Hematopoietic multipotent progenitor cell treated with erythropoietin and hydrocortisone succinate and interleukin-3 and kit ligand, for 4 days (in vitro differentiated cells): ENCODE results near the gene USH2A.
"Not testable (repeated sequence)": the region's sequence is repeated elsewhere in the genome, so short reads cannot be mapped to it uniquely, and the experiment has no call there.

Experiments used
- DNase-seq: peaks from one replicate; pipeline ENCODE4 v3.0.0-alpha.2; 2015

USH2A gene

DNA sequence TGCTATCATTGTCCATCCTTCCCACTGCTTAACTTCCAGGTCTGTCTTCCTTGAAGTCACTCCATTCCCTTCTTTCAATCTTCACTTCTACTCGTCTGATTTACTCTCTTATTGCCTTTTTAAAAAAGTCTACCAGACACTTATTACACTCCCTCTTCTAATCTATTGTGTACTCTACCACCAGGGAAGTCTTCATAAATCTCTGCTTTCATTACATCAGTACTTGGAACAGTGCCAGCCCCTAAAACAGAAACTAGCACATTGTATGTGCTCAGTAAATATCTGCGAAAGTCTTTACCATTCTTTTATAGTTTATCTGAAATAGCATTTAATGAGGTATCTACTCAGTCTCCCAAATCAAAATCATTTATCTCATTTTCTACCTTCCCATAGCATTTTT, 236.4 kb downstream of the USH2A start:
- DNase-seq = no peak

DNA sequence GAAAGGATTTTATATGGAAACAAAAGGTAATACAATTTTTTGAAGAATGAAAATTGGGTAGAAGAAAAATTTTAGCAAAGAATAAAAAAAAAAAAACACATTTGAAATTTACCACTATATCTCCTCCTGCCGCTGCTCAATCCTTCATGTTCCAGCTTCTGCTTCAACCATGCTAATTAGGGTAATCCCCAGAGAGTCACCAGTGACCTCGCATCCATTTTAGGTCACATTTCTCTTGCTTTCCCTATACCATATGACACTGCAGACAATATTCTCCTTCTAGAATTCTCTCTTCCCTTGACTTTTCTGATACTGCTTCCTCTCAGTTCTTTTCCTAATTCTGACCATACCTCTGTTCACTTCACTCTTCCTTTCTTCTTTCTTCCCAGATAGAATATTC, 237.1 kb downstream of the USH2A start:
- DNase-seq = no peak

DNA sequence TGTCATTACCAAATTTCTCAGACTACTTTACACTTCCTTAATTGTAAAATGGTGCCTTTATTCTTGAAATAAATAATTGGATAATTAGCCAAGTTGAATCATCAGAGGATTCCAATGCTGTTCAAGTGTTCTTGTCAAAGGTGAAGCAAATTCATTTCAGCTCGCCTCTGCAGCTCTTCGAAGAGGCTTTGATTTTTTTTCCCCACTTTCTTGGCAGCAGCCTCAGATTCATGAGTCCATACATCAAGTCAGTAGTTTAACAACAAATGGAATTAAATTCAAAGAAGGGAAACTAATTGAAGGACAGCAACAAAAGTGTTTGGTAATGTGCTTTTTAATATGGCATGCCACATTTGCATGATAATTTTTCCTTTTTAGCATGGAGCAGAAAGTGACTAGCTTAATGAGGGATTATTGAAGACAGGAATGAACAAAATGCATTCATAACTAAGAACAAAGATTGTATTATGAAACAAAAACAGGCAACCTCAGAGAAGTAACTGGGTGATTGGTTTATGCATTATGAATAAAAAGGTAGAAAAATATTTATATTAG, 239.0 kb downstream of the USH2A start:
- no peak for DNase-seq

DNA sequence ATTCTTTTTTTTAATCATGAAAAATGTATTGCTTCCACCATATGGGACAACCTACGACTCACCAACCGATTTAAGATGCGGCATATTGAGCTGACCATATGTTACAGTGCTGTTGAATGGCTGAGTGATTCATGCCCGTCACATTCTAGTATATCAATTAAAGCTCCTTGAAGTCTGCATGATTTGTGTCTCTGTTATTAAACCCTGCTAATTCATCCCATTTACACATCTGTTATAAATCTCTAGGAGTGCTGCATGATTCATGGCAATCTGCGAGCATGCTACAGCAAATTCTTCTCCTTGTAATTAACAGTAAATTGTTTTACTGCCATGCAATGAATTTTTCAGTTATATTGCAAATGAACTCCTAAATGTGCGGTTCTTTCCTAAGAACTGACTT, 239.8 kb downstream of the USH2A start:
- no peak for DNase-seq

DNA sequence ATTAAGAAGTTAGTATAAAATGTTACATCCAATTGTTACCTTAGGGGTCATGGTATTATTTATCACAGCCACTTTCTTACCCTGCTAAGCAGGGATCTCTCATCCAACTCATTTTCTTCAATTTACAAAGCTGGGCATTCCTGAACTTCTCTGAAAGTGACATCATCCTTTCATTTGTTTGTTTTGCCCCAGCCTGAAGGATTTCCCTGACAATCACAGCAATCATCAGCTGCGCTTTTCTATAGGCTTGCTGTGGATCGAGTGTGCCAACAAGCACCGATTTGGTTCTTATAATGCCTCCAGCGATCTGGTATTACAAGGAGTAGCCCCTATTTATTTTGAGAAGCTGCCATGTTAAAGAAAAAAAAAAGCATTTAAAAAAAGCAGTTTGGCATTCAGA, 240.2 kb downstream of the USH2A start:
- DNase-seq = no peak

DNA sequence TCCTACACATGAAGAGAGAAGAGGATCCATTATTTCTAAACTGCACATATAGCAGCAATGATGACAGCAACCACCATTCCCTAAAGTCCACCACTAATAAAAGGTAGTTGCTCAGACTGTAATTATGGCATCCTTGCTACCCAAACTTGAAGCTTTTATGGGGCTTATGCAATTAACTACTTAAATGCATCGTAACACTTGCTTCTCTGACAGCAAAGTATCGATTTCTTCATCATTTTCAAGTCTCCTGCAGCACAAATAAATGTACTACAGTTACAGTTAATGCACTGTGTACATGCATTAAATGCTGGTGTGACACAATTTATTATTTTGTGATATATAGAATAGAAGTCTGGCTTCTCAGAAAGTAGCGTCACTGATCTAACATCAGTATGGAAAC, 241.7 kb downstream of the USH2A start:
- no peak for DNase-seq

DNA sequence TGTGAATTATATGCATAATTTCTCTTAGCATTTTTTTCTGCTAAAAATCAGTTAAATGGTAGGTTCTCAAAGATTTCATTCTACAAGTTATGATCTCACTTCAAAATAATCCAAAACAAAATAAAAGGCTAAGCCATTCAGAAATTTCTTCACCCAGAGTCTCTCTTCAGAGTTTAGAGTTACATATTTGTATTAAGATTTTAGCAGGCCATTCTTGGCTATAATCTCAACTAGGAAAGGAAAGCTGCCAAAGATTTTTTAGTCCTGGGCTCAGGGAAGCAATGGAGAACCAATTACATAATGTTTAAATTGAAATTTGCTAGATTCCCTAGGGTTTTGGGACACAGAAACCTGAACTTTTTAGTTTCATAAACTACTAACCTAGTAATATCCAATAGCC, 245.0 kb downstream of the USH2A start:
- DNase-seq = no peak

DNA sequence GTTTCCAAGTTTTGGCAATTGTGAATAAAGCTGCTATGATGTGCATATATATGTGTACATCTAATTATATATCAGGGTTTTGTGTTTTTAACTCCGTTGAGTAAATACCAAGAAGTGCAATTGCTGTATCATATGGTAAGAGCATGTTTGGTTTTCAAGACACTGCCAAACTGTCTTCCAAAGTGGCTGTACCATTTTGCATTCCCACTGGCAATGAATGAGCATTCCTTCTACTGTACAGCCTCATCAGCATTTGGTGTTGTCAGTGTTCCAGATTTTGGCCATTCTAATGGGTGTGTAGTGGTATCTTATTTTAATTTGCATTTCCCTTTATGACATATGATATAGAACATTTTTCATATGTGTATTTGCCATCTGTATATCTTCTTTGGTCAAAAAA, 246.3 kb downstream of the USH2A start:
- DNase-seq = no peak

DNA sequence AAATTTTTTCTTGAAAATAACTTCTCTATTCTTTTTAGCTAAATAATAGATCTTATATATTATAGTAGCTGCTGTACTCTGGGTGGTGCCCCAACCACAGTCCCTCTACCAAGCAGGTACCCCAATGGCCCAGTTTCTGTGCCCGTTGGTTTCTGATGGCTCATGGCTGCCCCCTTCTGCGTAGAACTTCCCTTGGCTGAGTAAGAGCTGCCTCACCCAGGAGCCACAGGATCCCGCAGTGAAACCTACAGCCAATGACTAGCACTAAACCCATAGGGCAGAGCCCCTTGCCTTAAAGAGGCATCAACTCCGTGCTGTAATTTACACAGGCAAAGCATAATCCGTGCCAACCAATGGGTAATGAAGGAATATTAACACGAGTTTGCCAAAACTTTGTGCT, 247.5 kb downstream of the USH2A start:
- no peak for DNase-seq

DNA sequence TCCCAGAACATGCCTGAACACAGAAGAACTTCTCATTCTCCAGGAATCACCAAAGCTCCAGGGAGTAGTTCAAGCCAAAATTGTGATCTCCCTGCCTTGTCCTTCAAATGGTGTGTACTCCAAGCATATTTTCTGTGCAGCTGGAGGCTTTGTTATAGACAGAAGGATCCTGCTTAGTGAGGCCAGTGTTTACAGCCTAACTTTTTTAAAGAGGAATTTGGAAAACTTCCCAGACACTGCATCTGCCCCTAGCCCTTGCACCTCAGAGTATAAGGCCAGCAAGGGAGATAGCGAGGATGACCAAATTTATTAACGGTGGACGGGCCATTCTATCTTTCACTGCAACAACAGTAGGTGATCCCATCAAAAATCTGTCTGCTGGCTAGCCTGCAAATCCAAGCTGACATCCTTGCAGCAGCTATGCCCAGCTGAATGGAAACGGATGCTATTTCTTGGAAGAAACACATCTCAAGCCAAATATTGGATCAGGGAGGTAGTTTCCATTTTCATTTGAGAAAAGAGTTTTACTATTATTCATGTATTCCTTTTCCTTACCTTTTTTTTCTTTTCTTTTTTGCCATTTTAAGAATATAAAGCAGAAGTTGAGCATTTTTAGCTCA, 249.8 kb downstream of the USH2A start:
- no peak for DNase-seq

DNA sequence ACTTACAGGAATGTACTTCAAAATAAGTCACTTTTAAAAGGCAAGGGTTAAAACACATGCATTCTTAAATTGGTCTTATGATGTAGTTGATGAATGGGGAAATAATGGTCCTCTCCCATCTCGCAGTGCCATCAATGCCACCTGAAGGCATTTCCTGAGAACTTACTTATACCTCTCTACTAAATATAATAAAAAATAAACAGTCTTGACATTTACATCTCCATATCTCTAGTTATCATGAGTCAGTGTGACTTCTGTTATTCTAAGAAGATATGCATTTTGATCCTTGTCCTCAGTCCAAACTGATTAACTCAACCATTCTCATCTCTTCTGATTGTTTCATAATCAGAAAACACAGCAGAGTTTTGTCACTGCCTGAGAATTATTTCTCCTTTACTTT, 253.9 kb downstream of the USH2A start:
- DNase-seq = no peak

DNA sequence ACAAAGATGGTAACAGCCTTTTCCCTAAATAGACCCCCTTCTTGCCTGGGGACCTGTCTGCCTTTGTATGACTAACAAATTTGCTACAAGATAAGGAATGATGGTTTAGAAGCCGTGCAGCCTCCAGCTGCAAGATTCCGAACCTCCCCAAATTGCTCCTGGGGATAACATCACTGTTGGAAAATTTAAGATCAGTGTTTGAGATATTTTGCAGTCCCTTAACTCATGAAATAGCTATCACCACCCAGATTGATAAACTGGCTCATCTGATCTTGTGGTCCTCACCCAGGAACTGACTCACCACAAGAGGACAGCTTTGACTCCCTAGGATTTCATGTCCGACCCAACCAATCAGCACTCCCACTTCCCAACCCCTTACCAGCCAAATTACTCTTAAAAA, 254.7 kb downstream of the USH2A start:
- no peak for DNase-seq

DNA sequence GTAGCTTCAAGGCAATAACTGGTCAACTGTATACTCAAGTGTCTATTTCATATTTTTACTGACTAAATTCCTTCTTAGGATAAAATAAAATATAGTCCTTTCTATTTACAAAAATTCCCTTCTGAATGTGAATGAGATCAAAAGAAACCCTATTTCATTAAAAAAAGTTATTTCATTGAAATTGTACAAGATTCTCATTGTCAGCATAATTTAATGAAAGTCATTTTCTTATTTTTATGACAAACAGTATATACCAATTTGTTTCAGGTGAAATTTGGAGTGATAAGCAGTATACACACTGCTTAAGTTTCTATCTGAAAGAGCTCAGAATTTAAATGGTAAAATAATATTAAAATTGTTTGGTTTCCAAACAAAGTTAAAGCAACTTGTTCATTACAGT, 269.2 kb downstream of the USH2A start:
- DNase-seq = no peak

DNA sequence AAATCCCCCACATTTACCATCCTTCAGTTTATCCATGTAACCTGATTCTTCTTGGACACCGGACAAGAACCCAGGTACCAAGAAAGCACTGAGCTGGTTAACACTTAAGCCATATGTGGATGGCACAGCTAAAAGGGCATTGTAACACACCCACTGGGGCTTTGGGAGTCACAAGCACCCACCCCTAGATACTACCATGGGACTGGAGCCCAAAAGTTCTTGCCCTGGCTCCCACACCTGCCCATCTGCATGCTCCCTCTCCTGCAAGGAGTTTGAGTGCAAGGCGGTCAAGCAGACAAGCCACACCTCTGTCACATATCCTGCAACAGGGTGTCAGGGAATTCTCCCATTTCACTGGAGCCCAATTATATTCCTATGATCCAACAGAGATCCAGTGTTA, 270.1 kb downstream of the USH2A start:
- no peak for DNase-seq

DNA sequence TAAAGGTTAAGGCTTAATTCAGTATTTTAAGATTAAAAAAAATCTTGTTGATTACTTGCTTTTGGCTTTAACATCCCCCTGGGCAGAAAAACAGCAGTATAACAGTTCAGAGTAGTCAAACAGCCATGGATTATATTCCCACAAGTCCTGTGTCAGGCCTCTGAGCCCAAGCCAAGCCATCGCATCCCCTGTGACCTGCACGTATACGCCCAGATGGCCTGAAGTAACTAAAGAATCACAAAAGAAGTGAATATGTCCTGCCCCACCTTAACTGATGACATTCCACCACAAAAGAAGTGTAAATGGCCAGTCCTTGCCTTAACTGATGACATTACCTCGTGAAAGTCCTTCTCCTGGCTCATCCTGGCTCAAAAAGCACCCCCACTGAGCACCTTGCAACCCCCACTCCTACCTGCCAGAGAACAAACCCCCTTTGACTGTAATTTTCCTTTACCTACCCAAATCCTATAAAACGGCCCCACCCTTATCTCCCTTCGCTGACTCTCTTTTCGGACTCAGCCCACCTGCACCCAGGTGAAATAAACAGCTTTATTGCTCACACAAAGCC, 277.7 kb downstream of the USH2A start:
- DNase-seq = not testable (repeated sequence)

DNA sequence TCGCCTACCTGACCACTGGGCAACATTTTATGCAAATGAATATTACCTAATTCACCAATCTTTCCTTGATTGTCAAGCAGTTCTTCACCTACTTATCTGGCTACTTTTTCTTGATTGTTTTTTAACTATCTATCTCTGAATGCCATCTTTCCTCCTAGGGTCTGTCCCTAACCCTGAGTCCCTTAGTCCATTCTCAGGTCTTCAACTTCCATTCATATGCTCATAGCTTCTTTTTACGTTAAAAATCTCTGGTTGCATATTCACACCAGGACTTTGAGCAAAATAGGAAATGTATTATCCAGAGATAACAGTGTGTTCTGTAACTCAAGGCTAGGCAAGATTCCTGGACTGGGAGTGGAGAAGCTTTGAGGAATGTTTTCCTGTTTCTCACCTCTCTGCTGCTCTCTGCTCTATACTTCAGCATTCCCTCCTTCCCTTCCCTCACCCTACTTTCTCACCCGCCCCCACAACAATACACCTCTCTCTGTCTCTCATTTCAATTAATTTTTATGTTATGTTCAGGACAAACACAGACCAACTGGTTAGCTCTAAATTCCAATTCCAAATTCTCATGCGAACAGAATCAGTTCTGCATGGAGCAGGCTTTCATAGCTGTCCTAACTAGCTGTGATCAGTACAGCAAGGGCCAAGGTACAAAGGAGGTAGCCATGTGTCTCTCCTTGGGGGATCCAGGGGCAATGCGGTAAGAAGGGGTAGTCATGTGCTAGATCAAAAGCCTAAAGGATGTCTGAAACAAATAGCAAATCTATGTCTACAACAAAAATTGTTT, 278.4 kb downstream of the USH2A start:
- DNase-seq = no peak

DNA sequence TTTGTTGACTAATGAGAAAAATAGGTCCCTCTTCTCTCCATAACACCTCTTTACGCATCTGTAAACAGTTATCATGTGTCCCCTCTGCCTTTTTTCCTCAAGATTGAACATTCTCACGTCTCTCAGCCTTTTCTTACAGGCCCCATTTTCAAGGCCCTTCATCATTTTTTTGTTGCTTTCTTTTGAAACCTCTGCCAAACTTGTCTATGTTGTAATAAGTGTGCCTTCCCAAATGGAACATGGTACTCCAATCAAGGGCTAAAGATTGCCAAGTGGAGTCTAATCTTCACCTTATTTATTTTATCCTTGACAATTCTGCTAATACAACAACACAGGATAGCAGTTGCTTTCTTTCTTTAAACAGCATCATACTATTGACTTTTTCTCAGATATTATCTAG, 280.3 kb downstream of the USH2A start:
- no peak for DNase-seq

DNA sequence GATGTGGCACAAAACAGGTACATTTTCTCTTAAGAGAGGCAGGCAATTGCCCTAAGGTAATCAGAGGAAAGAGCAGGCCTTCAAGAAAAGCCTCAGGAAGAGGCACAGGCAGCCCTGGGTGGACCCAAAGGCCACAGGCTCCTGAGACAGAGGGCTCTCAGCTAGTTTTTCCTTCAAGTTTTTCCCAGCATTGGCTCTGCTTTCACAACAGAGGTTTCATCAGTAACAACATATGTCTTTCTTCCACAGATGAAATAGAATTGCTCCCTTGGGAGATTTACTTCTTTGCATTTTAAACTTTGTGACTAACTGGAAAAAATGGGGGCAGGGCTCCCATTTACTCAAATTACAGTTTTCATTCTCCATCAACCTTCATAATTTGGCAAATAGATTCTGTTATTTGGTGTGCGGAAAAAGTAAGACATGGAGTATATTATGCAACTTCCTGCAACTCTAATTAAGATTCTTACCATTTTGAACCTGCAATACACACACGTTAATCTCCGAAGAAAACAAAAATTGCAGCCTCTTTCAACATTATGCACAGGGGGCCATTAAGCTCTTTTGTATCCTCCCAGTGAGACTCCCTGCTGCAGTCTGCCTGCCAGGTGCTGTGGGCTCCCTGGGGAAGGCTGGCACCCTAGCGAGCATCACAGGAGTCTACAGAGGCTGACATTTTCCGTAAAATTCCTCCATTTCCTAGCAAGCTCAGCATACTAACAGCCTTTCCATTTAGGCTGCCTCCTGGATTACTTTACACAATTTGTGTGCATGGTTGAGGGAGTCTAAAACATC, 282.3 kb downstream of the USH2A start:
- DNase-seq = no peak

DNA sequence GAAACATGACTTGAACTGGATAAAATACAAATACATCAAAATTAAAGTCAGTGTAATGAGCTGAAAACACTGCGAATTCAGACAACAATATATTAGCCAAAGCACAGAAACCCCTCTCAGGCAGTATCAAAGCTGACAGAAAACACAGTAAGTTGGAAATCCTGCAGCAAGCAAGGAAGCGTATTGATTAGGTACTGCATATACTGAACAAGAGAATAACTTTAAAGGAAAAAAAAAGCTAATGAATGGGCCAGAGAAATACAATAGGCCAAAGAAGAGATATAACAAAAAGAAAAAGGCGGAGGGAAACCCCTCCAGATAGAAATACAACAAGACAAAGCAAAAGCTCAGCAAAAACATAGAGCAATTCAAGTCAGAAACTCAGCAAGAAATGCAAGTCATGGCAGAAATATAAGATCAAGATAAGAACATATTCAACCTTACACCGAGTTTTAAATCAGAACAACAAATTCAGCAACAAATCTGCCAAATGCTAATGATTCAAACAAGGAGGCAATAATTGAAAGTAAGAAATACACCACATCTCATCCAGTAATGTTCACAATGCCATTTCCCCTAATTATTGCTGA, 299.0 kb downstream of the USH2A start:
- DNase-seq = no peak

DNA sequence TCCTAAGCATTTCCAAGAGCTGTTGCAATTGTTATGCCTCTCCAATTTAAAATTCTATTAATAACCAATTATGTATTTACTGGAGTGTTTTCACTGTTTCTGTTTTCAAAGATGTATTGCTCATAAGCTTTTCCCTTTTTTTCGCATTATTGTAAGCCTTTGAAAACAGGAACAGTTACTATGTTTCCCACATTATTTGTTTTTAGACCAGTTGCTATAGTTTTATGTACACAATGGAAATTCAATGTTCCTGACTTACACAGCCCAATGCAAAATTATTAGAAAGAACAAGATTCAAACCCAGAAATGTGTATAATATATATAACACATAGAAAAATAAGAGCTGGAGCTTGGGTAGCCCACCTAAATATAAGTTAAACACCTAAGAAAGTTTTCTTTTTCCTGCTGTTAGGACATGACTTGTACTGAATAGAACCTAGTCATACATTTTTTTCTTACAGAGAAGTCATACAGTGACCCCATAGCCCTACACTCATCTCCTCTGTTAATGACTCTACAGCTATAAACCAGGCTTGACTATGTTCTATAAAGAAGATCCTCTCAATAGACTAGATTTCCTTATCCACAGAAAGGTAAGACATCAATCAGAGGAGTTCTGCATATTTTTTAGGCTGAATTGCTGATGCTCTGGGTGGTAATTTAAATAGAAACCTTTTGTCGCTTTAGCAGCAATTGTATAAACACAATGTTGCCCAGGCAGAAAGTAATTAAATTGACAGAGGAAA, 299.6 kb downstream of the USH2A start:
- DNase-seq = no peak

DNA sequence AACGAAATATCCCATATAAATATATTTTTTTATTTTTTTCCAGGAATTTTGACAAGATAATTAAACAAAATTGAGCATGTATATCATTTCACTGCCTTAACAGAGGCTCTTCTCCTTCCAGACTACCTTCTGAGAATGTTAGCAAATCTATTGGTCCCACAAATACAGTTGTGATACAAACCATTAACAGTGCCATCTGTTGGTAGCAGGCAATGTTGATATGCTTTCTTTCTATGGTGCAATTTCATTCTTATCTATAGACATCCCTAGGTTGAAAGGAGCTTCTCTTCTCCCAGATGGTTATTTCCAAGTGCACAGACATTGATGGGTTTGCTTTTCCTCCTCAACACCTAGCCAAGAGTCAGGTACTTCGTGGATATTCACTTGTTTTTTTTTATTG, 303.6 kb downstream of the USH2A start:
- DNase-seq = peak; percentile 50

DNA sequence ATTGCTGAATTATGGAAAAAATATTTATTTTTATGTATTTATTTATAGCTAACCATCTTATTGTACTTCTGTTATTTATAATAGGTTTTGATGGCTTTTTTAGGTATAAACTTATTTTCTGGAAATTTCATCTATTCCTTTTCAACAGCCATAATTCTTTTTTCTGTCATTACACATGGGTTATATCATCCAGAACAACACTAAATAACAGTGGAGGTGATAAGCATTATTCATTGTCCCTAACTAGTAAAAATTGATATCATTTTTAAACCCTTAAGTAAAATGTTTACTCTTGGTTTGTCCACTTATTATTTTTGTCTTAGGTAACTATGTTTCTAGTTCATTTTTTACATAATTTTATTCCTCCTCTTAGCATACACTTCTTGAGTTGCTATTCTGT, 309.1 kb downstream of the USH2A start:
- no peak for DNase-seq
